Neural progenitor cell (in vitro differentiated cells): ENCODE measurements around the gene NUP93. TPM values are rescaled to one million over a fixed set of nuclear protein-coding genes. Genes with fewer than 3 reads are reported as not detected.

Source experiments
- DNase-seq: peaks from one replicate; pipeline ENCODE4 v3.0.0-alpha.2; 2016; ENCODE audit warnings: low spot score
- H2AFZ ChIP-seq: fragments of 200-600 bp; sonication (generic); replicated peaks from 2 replicates; pipeline ENCODE4 v1.6.1; 2016; ENCODE audit warnings: antibody characterized with exemption
- H3F3A ChIP-seq: fragments of 200-600 bp; sonication (generic); 2 replicates; pipeline ENCODE4 v1.6.1; 2016; ENCODE audit warnings: antibody characterized with exemption, low read depth
- H3K27ac ChIP-seq: fragments of 200-600 bp; sonication (generic); 2 replicates; pipeline ENCODE4 v1.5.1; 2016; ENCODE audit warnings: mild to moderate bottlenecking
- H3K27me3 ChIP-seq: fragments of 200-600 bp; sonication (generic); 2 replicates; pipeline ENCODE4 v1.6.1; 2016; ENCODE audit warnings: mild to moderate bottlenecking, moderate library complexity
- H3K36me3 ChIP-seq: fragments of 200-600 bp; sonication (generic); 2 replicates; pipeline ENCODE4 v1.5.1; 2016
- H3K4me1 ChIP-seq: fragments of 200-600 bp; sonication (generic); 2 replicates; pipeline ENCODE4 v1.6.1; 2016; ENCODE audit warnings: mixed run types
- H3K4me2 ChIP-seq: fragments of 200-600 bp; sonication (generic); 2 replicates; pipeline ENCODE4 v1.6.1; 2016
- H3K4me3 ChIP-seq: fragments of 200-600 bp; sonication (generic); 2 replicates; pipeline ENCODE4 v1.5.1; 2016
- H3K79me2 ChIP-seq: fragments of 200-600 bp; sonication (generic); 2 replicates; pipeline ENCODE4 v1.6.1; 2016; ENCODE audit warnings: low read depth
- H3K9ac ChIP-seq: fragments of 200-600 bp; sonication (generic); 2 replicates; pipeline ENCODE4 v1.6.1; 2016
- H3K9me3 ChIP-seq: fragments of 200-600 bp; sonication (generic); 2 replicates; pipeline ENCODE4 v1.5.1; 2016; ENCODE audit warnings: low read depth
- H4K20me1 ChIP-seq: fragments of 200-600 bp; sonication (generic); 2 replicates; pipeline ENCODE4 v1.6.1; 2016; ENCODE audit warnings: low read depth
- H3K27ac Mint-ChIP-seq: 3 replicates; pipeline ENCODE4 v1.8.0; 2021; ENCODE audit warnings: mixed read lengths
- H3K27me3 Mint-ChIP-seq: 2 replicates; pipeline ENCODE4 v1.8.0; 2022; ENCODE audit warnings: low read depth, mild to moderate bottlenecking, inconsistent platforms, moderate library complexity, mixed read lengths; ENCODE audit not compliant: insufficient read depth
- H3K36me3 Mint-ChIP-seq: 3 replicates; pipeline ENCODE4 v1.8.0; 2021; ENCODE audit warnings: mixed read lengths
- H3K4me1 Mint-ChIP-seq: 3 replicates; pipeline ENCODE4 v1.8.0; 2021; ENCODE audit warnings: mixed read lengths
- H3K4me3 Mint-ChIP-seq: 3 replicates; pipeline ENCODE4 v1.8.0; 2021; ENCODE audit warnings: mild to moderate bottlenecking, moderate library complexity, mixed read lengths
- H3K9me3 Mint-ChIP-seq: 3 replicates; pipeline ENCODE4 v1.8.0; 2020; ENCODE audit warnings: mixed read lengths
- CTCF ChIP-seq: fragments of 200-600 bp; sonication (generic); IDR thresholded peaks from 2 replicates; pipeline ENCODE4 v1.5.1; 2017; ENCODE audit warnings: antibody characterized with exemption, mild to moderate bottlenecking
- EZH2 ChIP-seq: fragments of 200-600 bp; sonication (generic); IDR thresholded peaks from 2 replicates; pipeline ENCODE4 v1.6.1; 2017; ENCODE audit warnings: antibody characterized with exemption, mild to moderate bottlenecking, moderate library complexity
- EZH2phosphoT487 ChIP-seq: fragments of 200-600 bp; sonication (generic); IDR thresholded peaks from 2 replicates; pipeline ENCODE4 v1.6.1; 2017; ENCODE audit warnings: antibody characterized with exemption
- microRNA counts: library from miRNA; unstranded; fragments of <30 nt; microRNA quantifications from one replicate; lab custom pipeline; 2016
- microRNA-seq: library from miRNA; unstranded; fragments of <30 nt; microRNA quantifications from one replicate; pipeline ENCODE4, GENCODE V29; 2016
- small RNA-seq: library from RNA; depleted of rRNA; stranded (forward); fragments of <200 nt; gene quantifications from one replicate; pipeline ENCODE3, GENCODE V24; 2015
- total RNA-seq: library from RNA; depleted of rRNA; stranded (reverse); fragments of >200 nt; gene quantifications from 2 replicates; pipeline ENCODE4 v1.2.3, GENCODE V29; 2015; ENCODE audit warnings: low replicate concordance

NUP93 gene
- total RNA-seq, 1 donor from 2014 or later, result 116 TPM

DNA sequence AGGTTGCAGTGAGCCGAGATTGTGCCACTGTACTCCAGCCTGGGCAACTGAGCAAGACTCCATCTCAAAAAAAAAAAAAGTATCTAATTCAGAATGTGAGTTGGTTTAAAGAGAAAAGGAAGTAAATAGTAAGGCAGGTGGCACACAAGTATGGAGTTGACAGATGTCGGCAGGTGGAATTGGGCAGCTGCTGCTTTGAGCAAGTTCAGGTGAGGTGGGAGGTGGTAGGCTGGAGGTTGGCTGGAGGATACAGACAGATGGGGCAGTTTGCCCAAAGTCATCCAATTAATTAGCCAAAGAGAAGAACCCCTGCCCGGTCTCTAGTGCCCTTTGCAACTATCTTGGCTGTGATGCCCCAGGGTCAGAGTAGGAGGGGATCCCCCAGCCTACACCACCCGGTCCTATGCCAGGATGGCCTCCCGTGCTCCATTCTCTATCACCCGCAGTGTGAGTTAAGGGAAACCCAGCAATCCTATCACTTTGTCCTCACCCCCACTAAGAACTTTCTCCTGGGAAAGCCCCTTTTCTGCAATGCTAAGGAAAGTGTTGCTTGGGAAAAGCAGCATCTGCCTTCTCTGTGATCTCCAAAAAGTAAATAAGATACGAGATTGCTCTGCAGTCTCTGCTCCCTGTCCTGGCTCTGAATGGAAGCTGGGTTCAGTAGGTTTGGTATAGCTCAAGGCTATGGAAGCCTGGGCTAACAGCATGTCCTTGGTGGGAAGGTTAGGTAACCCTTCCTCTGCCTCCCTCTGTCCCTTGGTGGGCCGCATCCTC lies 167.3 kb downstream of the NUP93 start:
- Histone ChIP-seq H3K27me3 (no peaks in the 10 kb centered on the region), H3F3A (no peaks in the 10 kb centered on the region), H3K9me3 (no peaks in the 10 kb centered on the region), H3K9ac (no peak overlapping the region), H3K4me1 (no peaks in the 10 kb centered on the region), H3K36me3 (no peaks in the 10 kb centered on the region), H3K4me2 (no peak overlapping the region), H3K4me3 (no peak overlapping the region), H4K20me1 (no peaks in the 10 kb centered on the region), H3K27ac (no peak overlapping the region), H2AFZ (no peak overlapping the region), H3K79me2 (no peaks in the 10 kb centered on the region)
- no peaks in the 10 kb centered on the region for H3K4me1 Mint-ChIP-seq
- H3K36me3 Mint-ChIP-seq, result no peaks in the 10 kb centered on the region
- no peaks in the 10 kb centered on the region for H3K9me3 Mint-ChIP-seq
- H3K27me3 Mint-ChIP-seq, result peaks cover 10% of the 10 kb centered on the region
- DNase-seq, result no peak
- peak overlapping the region; percentile 46 for H3K27ac Mint-ChIP-seq
- TF ChIP-seq CTCF (no peak), EZH2phosphoT487 (no peak), EZH2 (no peak)
- H3K4me3 Mint-ChIP-seq, result no peak overlapping the region

GRCh38 chr16:56898847-56899246 lies 168.9 kb downstream of the NUP93 start:
- Histone ChIP-seq H3F3A (no peaks in the 10 kb centered on the region), H3K36me3 (no peaks in the 10 kb centered on the region), H4K20me1 (no peaks in the 10 kb centered on the region), H3K27me3 (no peaks in the 10 kb centered on the region), H3K4me1 (no peaks in the 10 kb centered on the region), H3K79me2 (no peaks in the 10 kb centered on the region), H3K9me3 (no peaks in the 10 kb centered on the region), H2AFZ (no peak overlapping the region), H3K9ac (no peak overlapping the region), H3K4me3 (no peak overlapping the region), H3K4me2 (no peak overlapping the region), H3K27ac (no peak overlapping the region)
- Mint-ChIP-seq H3K27me3 (peaks cover 7% of the 10 kb centered on the region), H3K4me3 (no peak overlapping the region), H3K27ac (no peak overlapping the region), H3K4me1 (no peaks in the 10 kb centered on the region), H3K9me3 (no peaks in the 10 kb centered on the region), H3K36me3 (no peaks in the 10 kb centered on the region)
- TF ChIP-seq EZH2 (no peak), CTCF (no peak), EZH2phosphoT487 (no peak)
- DNase-seq, result no peak

MicroRNAs encoded within 50 kb of the gene (microRNA counts, 767-probe panel; counts per million panel counts)
- 460 counts per million, percentile 90 among the panel's probes with 10 or more counts for microRNA hsa-miR-138-5p (lab: Ali Mortazavi, UCI)

Small RNA genes within 50 kb of the gene (microRNA-seq; reads per million reads assigned to microRNA genes)
- gene MIR138-2, result 4.4 reads per million, percentile 21 among the genes with 10 or more reads in this experiment

Small RNA genes within 50 kb of the gene (small RNA-seq; reads per million reads assigned to genes)
- gene MIR138-2, result not detected

Other genes with a start within 250 kb of the NUP93 start
- 47.8 and 64.5 TPM in 2 replicates for gene BBS2, start 210.1 kb upstream of the NUP93 start, total RNA-seq
- not detected in 2 replicates for gene MT4, start 165.1 kb upstream of the NUP93 start, total RNA-seq
- gene MT3, start 140.6 kb upstream of the NUP93 start, total RNA-seq, result not detected in 2 replicates
- 1.3 TPM in 1 of 2 replicates, not detected in the other for gene MT2A, start 121.5 kb upstream of the NUP93 start, total RNA-seq
- gene MT1E, start 104.3 kb upstream of the NUP93 start, total RNA-seq, result 1.9 and 2.4 TPM in 2 replicates
- gene MT1M, start 97.5 kb upstream of the NUP93 start, total RNA-seq, result not detected in 2 replicates
- gene MT1A, start 91.5 kb upstream of the NUP93 start, total RNA-seq, result not detected in 2 replicates
- gene MT1B, start 78.2 kb upstream of the NUP93 start, total RNA-seq, result not detected in 2 replicates
- 1.1 TPM in 1 of 2 replicates, not detected in the other for gene MT1F, start 72.2 kb upstream of the NUP93 start, total RNA-seq
- 2.6 TPM in 1 of 2 replicates, not detected in the other for gene MT1G, start 62.1 kb upstream of the NUP93 start, total RNA-seq
- gene MT1H, start 60.3 kb upstream of the NUP93 start, total RNA-seq, result not detected in 2 replicates
- 4.4 TPM in 1 of 2 replicates, not detected in the other for gene MT1X, start 47.7 kb upstream of the NUP93 start, total RNA-seq
- gene SLC12A3, start 135.1 kb downstream of the NUP93 start, total RNA-seq, result not detected in 2 replicates
- 16.1 and 18.1 TPM in 2 replicates for gene HERPUD1, start 202.0 kb downstream of the NUP93 start, total RNA-seq
- 0.28 TPM in 1 of 2 replicates, not detected in the other for gene CETP, start 231.8 kb downstream of the NUP93 start, total RNA-seq